Activated CD4-positive, alpha-beta T cell treated with anti-CD3 and anti-CD28 coated beads for 1 hour (primary cell): ENCODE results near the gene MIA.
"Not testable (repeated sequence)": the region's sequence is repeated elsewhere in the genome, so short reads cannot be mapped to it uniquely, and the experiment has no call there.

Experiments used
- DNase-seq: peaks from one replicate; pipeline ENCODE4 v3.0.0-alpha.2; 2020

MIA gene

GRCh38 chr19:40750874-40751537 is 24.3 kb upstream of the MIA start, which contains the start of gene SNRPA:
Gene SNRPA, plus strand, starts transcription at chr19:40751203. Its CDS starts 206 bp downstream, at chr19:40751409.
- DNase-seq: peak; percentile 92

GRCh38 chr19:40752257-40752781 is 23.0 kb upstream of the MIA start:
- no peak for DNase-seq

DNA sequence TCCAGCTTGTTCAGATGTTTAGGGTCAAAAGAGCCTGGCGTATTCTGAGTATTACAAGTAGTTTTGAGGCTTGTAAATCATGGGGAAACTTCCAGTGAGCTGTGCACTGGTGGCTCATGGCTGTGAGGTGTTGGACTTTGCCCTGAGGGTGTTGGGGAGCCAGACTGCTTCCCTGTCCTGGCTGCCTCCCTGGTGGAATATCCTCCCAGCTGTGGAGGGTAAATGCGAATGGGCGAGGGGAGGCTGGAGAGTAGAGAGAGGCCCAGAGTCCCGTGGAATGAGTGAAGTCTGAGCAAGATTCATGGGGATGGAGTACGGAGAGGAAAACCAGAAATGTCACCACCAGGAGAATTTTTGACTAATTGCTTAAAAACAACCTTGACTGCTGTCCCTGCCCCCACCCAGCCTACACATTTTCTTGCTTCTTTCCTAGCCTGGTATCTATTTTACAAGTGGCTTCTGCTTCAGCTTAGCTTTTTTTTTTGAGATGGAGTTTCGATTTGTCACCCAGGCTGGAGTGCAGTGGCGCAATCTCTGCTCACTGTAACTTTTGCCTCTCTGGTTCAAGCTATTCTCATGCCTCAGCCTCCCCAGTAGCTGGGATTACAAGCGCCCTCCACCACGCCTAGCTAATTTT is 20.6 kb upstream of the MIA start:
- no peak for DNase-seq

- DNase-seq: no peak
Observed at GRCh38 chr19:40755248-40755624, 20.1 kb upstream of the MIA start.

DNA sequence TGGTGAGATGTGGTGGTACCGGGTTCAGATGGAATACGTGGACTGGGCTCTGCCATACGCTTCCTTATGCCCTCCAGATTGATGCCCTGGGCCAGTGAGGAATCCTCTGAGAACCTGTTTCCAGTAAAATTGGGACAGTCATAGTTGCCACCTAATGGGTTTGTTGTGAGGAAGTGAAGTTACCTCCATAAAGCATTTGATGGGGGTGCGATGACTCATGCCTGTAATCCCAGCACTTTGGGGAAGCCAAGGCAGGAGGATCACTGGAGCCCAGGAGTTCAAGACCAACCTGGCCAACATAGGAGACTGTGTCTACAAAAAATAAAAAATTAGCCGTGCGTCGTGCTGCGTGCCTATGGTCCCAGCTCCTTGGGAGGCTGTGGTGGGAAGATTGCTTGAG is 19.5 kb upstream of the MIA start:
- no peak for DNase-seq

DNA sequence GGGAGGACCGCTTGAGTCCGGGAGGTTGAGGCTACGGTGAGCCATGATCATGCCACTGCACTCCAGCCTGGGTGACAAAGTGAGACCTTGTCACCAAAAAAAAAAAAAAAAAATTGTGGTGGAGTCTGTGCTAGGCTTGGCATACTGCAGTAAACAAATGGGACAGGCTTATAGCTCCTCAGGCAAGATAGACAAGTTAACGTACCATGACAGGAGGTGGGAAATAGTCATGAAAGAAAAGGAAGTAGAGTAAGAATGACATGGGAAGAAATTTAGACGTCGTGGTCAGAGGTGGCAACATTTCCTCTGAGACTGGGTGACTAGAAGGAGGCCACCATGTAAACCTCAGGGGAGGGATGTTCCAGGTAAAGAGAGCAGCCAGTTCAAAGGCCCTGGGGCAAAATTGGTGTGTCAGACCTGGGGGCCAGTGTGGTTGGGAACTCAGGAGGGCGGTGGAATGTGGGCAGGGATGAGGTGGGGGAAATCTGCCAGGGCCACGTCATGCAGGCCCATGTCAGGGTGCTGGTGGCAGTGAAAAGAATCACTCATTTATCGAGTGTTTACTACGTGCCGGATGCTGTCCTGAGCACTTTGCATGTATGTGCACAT is 18.7 kb upstream of the MIA start:
- DNase-seq: no peak

DNA sequence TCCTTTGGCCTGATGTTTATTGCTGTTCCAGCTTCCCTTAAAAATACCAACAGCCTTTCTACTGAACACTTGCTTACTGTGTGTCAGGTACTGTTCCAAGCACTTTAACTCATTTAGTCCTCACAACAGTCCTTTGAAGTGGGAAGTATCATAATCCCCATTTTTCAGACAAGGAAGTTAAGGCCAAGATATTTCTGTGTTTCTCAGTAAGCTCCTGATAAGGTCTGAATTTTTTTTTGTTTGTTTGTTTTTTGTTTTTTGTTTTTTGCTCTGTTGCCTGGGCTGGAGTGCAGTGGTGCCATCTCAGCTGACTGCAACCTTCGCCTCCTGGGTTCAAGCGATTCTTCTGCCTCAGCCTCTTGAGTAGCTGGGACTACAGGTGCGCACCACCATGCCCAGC is 16.8 kb upstream of the MIA start:
- DNase-seq: no peak

DNA sequence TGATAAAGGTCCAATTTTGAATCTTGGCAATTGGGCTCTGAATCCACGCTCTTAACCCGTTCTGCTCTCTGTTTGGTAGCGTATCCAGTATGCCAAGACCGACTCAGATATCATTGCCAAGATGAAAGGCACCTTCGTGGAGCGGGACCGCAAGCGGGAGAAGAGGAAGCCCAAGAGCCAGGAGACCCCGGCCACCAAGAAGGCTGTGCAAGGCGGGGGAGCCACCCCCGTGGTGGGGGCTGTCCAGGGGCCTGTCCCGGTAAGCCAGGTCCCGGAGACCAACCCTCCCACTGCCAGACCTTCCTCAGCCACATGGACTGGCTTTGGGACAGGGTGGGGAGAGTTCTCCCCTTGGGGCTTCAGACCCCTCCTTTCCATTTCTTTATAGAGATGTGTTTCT is 16.0 kb upstream of the MIA start:
- DNase-seq: no peak

DNA sequence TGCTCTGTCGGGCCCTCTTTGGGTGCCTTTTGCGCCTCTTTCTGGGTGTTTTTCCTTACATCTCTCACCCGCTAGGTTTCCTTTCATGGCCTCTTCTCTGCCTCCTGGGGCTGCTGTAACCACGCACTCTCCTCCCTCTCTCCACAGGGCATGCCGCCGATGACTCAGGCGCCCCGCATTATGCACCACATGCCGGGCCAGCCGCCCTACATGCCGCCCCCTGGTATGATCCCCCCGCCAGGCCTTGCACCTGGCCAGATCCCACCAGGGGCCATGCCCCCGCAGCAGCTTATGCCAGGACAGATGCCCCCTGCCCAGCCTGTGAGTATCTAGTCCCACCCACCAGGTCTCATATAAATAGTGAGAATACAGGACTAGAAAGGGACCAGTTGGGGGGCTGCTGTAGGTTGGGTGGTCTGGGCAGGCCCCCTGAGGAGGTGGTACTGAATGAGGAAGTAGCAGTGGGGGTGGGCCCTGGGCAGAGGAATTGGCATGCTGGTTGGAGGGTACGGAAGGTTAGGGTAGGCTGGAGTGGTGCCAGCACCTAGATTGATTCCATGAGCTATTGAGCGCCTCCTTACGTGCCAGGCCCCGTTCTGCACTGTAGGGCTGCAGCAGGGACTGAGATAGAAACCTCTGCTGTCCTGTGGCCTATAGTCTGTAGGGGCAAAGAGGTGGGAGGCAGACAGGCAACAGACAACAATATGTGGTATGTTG is 12.4 kb upstream of the MIA start:
- DNase-seq: no peak

DNA sequence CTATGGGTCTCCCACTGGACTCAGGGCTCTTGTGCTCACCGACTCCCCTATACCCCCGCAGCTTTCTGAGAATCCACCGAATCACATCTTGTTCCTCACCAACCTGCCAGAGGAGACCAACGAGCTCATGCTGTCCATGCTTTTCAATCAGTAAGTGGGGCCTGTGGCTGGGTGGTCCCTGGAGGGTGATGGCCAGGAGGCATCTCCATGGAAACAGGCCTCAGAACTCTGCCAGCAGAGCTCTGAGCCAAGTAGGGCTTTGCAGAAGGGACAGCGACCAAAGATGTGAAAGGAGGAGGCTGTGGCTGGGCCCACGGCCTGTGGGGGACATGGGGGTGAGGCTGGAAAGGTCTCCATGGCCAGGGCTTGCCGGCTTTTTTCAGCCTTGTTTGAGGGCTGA is 11.8 kb upstream of the MIA start:
- DNase-seq: no peak

GRCh38 chr19:40763963-40764362 is 11.4 kb upstream of the MIA start:
- DNase-seq: no peak

DNA sequence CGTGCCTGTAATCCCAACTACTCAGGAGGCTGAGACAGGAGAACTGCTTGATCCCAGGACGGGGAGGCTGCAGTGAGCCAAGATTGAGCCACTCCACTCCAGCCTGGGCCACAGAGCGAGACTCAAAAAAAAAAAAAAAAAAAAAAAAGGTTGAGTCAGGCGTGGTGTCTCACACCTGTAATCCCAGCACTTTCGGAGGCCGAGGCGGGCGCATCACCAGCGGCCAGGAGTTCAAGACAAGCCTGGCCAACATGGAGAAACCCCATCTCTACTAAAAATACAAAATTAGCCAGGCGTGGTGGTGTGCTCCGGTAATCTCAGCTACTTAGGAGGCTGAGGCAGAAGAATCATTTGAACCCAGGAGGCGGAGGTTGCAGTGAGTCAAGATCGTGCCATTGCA is 8.9 kb upstream of the MIA start:
- not testable (repeated sequence) for DNase-seq

DNA sequence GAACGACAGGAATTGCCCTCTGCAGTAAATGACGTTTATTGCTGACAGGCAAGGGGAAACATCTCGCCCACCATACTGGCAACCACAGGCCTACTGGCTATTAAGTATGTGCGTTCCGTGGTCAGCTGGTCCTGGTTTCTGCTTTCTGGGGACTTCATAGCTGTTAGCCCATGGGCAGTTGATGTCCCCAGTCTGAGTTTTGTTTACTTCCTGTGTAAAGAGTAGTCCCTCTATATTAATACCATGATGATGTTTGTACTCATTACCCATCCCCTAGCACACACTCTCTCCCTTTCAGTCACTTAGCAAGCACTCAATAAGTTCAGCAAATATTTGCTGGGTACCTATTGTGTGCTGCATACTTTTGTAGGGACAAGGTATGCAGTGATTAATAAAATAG is 6.5 kb upstream of the MIA start:
- DNase-seq: no peak

- not testable (repeated sequence) for DNase-seq
Observed at GRCh38 chr19:40771101-40771862, 4.0 kb upstream of the MIA start.

GRCh38 chr19:40775632-40776022 is 306 bp downstream of the MIA start:
- no peak for DNase-seq

DNA sequence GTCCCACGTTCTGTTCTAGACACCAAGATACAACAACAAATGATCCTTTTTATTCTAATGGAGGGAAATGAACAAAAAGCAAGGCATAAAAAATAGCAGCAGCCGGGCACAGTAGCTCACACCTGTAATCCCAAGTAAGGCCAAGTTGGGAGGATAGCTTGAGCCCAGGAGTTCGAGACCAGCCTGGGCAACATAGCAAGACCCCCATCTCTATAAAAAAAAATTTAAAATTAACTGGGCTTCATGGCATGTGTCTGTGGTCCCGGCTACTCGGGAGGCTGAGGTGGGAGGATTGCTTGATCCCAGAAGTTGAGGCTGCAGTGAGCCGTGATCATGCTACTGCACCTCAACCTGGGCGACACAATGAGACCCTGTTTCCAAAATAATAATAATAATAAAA is 1.0 kb downstream of the MIA start:
- DNase-seq: no peak

- DNase-seq: peak; percentile 80
Observed at GRCh38 chr19:40776932-40777644, 1.8 kb downstream of the MIA start.

- DNase-seq: no peak
Observed at GRCh38 chr19:40777645-40777936, 2.3 kb downstream of the MIA start.

DNA sequence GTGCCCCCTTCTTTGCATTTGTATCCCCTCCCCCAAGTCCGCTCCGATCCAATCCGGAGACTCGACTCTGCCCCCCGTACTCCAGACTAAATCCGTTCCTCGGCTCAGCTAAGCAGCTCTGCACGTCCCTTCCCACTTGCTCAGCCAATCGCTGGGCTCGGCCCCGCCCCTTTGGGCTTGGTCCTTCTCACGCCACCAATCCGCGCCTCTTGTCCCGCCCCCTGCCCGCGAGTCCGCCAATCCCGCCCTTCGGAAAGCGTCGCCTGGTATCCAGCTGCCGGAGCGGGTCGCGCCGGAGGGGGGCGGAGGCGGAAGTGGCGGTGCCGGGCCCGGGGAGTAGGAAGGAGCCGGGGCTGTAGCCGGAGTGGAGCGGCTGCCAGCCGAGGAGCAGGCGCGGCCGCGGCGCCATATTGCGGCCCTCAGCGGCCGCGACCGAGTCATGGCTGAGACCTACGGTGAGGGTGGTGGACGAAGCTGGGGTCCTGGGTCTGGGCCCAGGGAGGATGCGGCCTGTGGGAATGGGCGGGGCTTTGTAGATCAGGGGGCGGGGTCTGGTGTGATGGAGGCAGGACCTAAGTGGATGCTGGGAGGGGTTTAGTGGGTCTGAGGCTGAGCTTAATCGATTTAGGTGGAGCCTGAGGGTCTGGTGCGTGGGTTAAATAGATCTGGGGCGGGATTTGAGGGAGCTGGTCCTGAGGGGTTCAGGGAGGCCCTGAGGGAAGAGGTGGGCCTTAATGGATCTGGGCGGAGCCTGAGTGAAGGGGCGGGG is 2.8 kb downstream of the MIA start, which contains the start of gene RAB4B:
Gene RAB4B (plus strand): TSS at position 311 of the 769 bp plus-strand sequence. CDS start 129 bp downstream, at position 440.
- peak; percentile 100 for DNase-seq

DNA sequence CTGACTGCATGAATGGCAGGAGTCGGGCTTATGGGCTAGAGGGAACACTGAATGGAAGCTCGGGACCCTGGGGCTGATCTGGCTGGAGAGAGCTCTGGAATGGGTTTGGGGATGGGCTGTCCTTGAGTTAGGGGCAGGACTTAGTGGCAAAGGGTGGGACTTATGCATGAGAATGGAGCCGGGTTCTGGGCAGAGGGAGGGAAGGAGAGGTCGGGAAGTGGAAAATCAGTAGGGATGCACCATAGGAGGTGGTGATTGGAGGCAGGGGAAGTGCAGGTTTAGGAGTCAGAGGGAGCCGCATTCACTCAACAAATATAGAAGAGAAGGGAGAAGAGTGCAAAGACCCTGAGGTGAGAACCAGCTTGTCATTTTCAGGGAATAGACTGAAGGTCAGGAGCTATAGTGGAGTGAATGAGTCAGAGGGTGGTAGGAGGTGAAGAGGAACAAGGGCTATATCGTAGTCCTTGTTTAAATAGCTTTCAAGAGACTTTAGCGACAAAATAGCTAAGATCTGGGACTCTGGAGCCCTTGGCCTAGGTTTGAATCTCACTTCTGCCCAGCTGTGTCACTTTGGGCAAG is 3.5 kb downstream of the MIA start:
- DNase-seq: no peak

GRCh38 chr19:40780582-40780981 is 5.3 kb downstream of the MIA start:
- no peak for DNase-seq
